ENCODE data around the gene PRRX2. TPM values are rescaled to one million over a fixed set of nuclear protein-coding genes. Genes with fewer than 3 reads are reported as not detected.

Gene PRRX2
- total and polyA plus RNA-seq, 2 of the 13 experiments (the other 11 are each of a cell fraction or from before 2014, with no cell fraction given): 0.05 TPM; not detected in 1

GRCh38 chr9:129737479-129738274 lies 72.2 kb downstream of the PRRX2 start (continued):
- TF ChIP-seq ZNF18 (CRISPR knock-in tag; IDR thresholded peaks at IDR 0.05; ENCODE audit: insufficient replicate concordance) (no peak), ZNF121 (CRISPR knock-in tag; IDR thresholded peaks at IDR 0.05) (peak; percentile 33; the same call in 1 of the 2 replicates), FOSL2 (CRISPR knock-in tag; IDR thresholded peaks at IDR 0.05) (no peak), MEF2D (CRISPR knock-in tag; IDR thresholded peaks at IDR 0.05) (no peak), ZNF317 (CRISPR knock-in tag; IDR thresholded peaks at IDR 0.05) (no peak), ZNF354B (CRISPR knock-in tag; IDR thresholded peaks at IDR 0.05) (no peak), ELF4 (CRISPR knock-in tag; IDR thresholded peaks at IDR 0.05; ENCODE audit: borderline replicate concordance) (no peak), ZFP36L1 (CRISPR knock-in tag; IDR thresholded peaks at IDR 0.05) (no peak), SOX6 (IDR thresholded peaks at IDR 0.05) (no peak), SOX6 (CRISPR knock-in tag; IDR thresholded peaks at IDR 0.05) (no peak), ZZZ3 (CRISPR knock-in tag; IDR thresholded peaks at IDR 0.05; ENCODE audit: borderline replicate concordance) (no peak), BCL6 (CRISPR knock-in tag; IDR thresholded peaks at IDR 0.05) (no peak; the same call in 1 of the 2 replicates), PRDM4 (CRISPR knock-in tag; IDR thresholded peaks at IDR 0.05; ENCODE audit: borderline replicate concordance) (no peak), ZNF136 (CRISPR knock-in tag; IDR thresholded peaks at IDR 0.05; ENCODE audit: low read depth) (no peak), ZGPAT (CRISPR knock-in tag; IDR thresholded peaks at IDR 0.05) (peak; percentile 48; the same call in 1 of the 2 replicates), ZNF180 (CRISPR knock-in tag; IDR thresholded peaks at IDR 0.05; ENCODE audit: borderline replicate concordance, low read depth) (no peak), ZBTB10 (CRISPR knock-in tag; IDR thresholded peaks at IDR 0.05; ENCODE audit: borderline replicate concordance) (no peak), ZNF569 (CRISPR knock-in tag; IDR thresholded peaks at IDR 0.05; ENCODE audit: borderline replicate concordance) (no peak), ZNF781 (CRISPR knock-in tag; IDR thresholded peaks at IDR 0.05; ENCODE audit: borderline replicate concordance, not compliant biosample characterization) (no peak), ESRRA (CRISPR knock-in tag; IDR thresholded peaks at IDR 0.05; ENCODE audit: low read depth) (peak; percentile 39; the same call in 1 of the 2 replicates), TCF12 (IDR thresholded peaks at IDR 0.05) (no peak), TCF12 (CRISPR knock-in tag; IDR thresholded peaks at IDR 0.05) (no peak; the same call in 1 of the 2 replicates)

All from HepG2 (cell line).